Nucleus accumbens (tissue), 56 donors: ENCODE measurements around the gene ENO4.
A peak's percentile ranks its signal among the peaks of the same experiment; 100 is the strongest.

Experiments
- DNase-seq, 56 donors: peaks; one replicate each; lab custom pipeline; 2025; lab: John Stamatoyannopoulos, UW

ENO4 gene

DNA sequence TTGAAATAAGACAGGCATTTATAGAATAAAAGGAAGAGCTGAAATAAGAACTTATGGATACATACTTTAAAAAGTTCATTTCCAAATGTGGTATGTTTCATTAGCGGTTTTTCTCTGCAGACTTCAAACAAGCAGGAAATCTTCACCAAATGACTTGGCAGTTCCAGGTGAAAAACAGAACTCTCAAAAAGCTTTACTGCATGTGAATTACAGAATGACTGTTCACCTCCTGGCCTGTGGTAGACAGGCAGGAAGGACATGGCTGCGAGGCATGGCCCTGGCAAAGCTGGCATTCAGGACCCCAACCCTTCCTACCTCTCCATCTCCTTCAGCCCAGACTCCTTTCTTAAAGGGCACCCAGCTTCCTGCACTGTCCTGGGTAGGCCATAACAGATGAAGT lies 21.2 kb upstream of the ENO4 start:
- DNase-seq = no peak

DNA sequence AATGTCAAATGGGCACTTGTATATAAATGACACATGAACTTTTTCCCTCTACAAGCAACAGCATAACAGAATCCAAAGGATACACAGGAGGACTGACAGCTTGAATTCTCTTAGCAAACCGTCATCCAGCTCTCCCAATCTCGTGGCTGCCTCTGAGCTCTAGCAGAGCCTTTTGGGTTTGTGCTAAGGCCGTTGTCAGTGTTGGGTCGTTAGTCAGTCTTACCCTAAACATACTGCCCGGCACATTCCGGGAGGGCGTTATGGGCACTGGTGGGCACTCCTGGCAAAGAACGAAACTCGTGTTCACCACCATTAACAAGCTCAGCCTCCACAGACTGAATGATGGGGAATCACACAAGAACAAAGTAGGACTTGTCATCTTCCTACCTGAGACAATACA lies 19.6 kb upstream of the ENO4 start:
- DNase-seq = no peak

DNA sequence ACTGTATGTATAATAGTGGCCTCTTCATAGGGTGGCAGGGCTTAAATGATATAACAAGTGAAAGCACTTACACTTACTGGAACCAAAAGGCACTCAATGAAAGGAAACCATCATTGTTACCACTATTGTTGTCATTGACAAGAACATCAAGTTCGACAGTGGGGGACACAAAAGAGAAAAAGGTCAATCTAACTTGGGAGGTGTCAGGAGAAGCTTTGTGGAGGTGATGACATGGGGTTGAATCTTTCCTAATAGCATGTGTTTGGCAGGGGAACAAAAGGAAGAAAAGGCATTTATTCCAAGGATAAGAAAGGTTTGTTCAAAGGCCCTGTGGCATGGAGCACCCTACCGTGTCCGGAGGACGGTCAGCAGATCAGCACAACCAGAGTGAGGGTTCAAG lies 18.2 kb upstream of the ENO4 start:
- DNase-seq = no peak

DNA sequence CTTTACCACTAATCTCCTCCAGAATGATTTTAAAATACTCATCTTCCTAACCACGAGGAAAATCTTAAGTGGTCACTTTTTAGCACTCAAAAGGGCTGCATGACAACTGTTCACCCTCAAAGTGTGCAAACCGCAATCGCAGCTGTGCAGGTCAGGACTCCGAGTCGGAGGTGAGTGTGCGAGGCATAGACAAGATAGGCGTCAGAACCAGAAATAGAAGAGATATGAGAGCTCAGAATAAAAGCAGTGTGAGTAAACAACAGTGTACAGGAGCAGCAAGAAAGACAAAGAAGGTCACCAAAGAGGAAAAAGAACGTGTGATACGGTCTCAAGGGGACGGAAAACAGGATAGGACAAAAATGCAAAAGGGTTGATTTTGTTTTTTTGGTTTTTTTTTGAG lies 17.5 kb upstream of the ENO4 start:
- DNase-seq = no peak

DNA sequence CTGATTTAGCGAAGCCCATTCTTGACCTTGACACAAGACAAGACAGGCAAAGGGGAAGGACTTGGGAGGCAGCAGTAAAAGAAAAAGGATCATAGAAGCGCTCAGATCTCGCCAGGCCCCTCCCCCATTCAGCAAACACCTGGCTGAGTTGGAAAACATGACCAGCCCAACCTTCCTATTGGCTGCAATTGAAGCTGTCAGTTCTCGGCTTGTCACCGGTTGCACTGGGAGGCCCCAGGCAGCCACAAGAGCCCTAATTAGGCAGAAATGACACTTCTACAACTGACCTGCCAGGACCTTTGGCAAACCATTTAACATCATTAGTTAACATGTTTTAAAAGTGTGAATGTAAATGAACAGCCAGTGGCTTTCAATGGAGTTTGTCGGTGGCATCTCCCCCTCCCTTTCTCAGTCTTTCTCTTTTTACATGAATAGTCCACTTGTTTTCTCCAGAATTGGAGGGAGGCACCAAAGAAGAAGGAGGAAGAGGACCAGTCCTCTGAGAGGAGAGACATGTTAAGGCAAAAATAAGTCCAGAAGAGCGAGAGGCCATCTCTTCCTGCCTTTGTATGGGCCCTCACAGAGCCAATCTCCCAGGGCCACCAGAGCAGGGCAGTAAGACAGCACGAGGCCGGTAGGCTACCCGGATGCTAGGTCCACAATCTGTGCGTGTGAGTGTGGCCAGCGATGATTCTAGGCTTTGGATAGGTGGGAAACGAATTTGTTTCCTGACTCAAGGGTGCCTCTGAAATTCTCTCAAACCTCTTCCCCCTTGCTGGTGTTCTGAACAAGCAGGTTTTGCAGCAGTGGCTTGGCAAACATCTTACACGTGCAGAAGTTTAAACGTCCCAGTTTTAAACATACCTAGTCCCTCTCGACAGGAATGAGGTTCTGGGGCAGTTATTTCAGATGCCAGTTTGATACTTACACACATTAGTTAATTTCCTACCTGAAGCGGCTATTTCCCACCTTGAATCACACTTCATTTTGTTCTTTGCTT lies 15.0 kb upstream of the ENO4 start:
- DNase-seq = peak in 6 of 56 donors; percentile 7 to 48 (median 14)

DNA sequence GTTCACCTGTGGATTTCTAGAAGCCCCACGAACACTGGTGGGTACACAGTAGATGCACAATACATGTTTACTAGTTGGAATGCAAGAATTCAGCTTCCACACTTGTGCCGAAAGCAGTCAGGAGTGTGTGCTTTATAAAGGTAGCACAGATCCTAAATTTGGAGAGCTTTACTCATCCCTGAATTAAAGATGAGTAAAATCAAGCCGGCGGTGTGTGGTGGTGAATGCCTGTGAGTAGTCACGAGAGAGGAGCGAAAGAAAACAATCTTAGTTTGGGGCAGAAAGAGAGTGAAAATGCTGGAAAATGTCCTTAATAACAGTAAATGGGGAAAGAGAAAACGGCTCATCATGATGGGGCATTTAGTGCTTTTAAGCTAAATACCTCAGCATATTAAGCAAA lies 13.6 kb upstream of the ENO4 start:
- peak in 3 of 56 donors; percentile 8 to 31 (median 16) for DNase-seq

- peak in 1 of 56 donors; percentile 11 for DNase-seq
Observed at GRCh38 chr10:116836083-116836482, 13.2 kb upstream of the ENO4 start.

DNA sequence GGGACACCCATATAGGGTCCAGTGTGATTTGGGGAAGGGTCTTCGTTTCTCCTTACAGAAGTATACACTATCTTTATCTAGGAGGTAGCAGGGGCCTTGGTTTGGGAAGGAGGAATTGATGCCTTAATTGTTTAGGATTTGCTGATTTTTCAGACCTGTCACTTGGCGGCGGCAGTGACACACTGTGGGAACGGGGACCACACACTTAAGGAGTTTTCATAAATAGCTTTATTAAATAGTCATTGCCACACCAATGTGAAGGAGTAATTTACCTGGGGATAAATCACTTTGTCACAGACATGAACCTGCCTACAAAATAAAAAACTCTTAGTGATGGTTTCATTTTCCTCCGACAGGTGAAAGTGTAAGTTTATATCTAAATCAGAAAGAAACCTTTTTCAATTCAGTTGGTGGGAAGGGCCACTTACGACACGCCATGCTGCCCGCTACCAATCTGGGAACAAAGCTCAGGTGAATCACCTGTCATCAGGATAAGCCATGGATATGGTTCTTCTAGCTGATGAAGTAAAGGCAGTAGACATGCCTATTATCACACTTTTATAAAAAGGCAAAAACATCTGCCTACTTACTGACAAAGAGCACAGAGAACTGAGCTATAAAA lies 12.3 kb upstream of the ENO4 start:
- peak in 2 of 56 donors; percentile 12 to 25 for DNase-seq

GRCh38 chr10:116838143-116838725 lies 11.1 kb upstream of the ENO4 start:
- no peak for DNase-seq

DNA sequence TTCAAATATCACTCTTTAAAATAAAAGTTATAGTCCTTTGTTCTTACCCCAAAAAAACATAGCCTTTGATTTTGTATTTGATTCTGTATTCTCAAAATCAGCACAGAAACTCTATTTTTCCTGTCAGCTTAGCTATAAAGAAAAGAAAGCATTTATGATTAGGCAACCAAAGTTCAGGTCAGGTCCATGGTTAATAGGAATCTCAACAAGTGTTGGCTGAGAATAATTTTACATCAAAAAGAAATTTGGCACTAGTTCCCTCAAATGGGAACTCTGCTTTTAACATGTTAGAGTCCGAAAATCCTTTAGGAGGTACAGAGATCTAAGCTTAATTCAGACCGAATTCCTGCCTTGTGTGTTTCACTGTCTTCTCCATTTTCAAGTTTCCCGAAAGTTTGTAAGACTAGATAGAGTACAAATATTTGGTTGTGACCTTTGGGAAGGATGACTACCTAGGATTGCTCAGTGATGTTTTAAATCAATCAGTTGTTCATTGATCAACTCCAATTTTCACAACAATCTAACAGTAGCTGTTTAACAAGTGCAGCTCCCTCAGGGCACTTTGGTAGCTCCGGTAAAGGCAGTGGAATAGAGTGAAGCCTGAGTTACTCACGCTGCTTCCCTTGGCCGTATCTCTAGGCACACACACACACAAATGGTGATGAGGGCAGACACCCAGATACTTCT lies 8.8 kb upstream of the ENO4 start:
- DNase-seq = no peak

DNA sequence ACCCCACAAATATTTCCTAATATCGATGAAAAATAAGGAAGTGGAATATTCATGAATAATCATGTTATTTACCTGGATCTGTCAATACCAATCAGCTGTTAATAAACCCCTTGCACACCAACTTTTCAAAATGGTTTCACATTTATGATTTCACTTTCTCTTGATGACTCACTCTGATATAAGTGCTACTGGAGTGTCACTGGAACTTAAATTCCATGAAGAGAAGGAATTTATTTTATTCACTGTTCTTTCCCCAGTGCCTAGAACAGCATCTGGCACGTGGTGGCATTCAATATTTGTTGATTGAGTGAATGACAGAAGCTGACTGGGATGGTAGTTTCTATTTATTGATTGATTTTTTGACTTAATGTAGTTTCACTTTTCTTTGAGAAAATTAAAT lies 3.5 kb upstream of the ENO4 start:
- no peak for DNase-seq

DNA sequence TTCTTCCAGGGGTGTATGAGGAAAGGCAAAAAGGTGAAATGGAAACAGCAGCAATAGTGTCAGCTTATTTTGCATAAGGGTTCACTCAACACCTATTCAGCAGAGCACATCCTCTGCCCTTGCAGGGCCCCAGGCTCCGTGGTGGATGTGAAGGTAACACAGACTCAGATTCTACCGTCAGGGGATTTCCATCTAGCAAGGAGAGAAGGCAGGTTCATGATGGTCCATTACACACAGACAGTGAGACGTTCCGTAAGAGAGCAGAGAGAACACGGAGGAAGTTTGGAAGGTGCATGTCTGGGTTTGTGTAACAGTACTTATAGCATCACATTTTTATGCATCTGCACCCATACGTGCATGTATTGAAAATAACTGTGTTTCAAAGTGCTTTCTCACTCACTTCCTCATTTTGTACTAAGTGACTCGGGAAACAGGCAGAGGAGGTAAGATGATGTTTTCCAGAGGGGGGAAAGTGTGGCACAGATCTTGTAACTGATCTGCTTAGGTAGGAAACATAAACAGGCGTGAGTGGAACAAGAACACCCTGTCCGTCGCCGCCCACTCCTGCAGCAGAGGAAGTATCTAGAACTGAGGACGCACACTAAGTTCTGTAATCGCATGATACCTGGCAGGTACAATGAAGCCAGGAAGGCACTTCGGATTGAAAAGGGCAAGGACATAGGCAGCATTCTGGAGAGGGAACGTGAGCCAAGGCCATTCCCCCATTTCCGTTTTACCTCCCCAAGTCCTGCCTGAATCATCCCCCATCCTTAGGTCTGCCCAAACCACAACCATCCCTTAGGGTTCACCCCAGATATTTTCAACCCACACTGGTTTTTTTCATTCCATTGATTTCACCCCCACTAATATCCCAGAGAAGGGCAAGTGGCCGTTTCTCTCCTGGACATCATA lies 1.0 kb upstream of the ENO4 start:
- peak in 3 of 56 donors; percentile 6 to 22 (median 8) for DNase-seq

DNA sequence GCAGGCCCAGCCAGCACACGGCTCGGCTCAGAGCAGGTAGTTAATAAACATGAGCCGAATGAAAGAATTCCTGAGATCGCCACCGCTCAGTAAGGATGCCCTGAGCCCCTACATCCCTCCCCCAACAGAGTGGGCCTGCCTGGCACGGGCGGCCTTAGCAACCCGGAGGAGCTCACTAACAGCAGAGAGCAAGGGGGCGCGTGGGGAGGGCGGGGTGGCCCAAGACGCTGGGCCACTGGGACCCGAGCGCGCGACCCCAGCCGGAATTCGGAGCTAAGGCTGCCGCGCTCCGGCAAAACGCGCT lies 403 bp upstream of the ENO4 start:
- DNase-seq = peak in 3 of 56 donors; percentile 32 to 56 (median 32)

GRCh38 chr10:116850058-116850611 lies 836 bp downstream of the ENO4 start:
- DNase-seq = no peak

DNA sequence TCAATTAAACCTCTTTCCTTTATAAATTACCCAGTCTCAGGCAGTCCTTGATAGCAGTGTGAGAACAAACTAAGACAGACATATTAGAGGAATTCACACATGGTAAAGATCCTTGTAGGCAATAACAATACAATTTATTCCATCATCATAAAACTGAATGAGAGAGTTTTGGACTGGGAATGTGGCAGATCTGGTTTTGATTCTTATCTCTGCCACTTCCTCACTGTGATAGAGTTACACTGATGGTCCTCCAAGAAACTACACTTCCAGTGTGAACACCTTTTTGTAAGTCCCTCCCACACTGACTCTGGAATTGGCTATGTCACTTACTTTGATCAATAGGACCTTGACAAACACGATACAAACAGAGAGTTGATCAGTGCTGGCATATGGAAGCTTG lies 2.9 kb downstream of the ENO4 start:
- DNase-seq = no peak

DNA sequence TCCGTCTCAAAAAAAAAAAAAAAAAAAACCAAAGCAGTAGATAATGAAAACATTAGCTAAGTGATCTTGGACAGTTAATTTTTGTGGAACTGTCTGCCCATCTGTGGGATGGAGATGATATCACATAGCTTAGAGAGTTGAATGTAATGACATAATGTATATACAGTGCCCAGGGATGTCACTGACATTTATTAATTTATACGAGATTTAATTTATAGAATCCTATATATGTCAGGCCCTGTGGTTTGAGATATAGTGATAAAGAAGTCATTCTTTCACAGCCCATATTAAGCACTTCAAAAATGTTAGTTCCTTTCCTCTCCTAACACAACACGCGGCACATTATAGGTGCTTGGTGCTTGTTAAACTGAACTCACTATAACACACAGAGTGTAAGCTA lies 4.0 kb downstream of the ENO4 start:
- no peak for DNase-seq

GRCh38 chr10:116853701-116854100 lies 4.4 kb downstream of the ENO4 start:
- DNase-seq = no peak

DNA sequence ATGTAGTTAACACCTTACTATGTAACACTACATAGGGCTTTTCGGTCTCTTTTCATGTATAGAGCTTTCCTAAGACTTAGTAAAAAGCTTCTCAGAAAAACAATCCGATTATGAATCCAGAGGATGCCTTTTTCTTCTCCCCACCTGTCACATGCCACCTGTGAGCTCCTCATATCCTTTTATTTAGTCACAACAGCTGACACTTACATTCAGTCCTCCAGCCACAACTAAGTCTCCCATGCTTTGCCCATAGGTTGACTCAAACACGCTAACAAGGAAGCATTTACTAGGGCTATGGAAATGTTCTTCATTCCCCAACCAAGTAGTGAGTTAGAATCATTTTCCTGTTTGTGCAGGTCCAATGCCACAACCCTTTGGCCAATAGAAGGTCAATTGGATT lies 7.9 kb downstream of the ENO4 start:
- no peak for DNase-seq

GRCh38 chr10:116861796-116862195 lies 12.5 kb downstream of the ENO4 start:
- no peak for DNase-seq

DNA sequence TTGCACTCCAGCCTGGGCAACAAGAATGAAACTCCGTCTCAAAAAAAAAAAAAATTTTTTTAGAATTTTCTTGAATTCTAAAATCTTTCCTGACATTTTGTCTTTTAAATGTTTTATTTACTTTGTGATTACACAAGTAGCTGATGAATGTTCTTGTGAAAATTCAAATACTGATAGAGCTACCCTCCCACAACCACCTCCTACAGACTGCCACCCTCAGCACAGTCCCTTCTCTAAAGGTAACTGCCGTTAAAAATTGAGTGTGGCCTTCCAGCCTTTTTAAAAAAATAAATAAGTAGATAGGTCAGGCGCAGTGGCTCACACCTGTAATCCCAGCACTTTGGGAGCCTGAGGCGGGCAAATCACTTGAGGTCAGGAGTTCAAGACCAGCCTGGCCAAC lies 15.1 kb downstream of the ENO4 start:
- DNase-seq = no peak
